Prostate gland (tissue), 2 donors: ENCODE results near the gene EVPLL. TPM values are rescaled to one million over a fixed set of nuclear protein-coding genes. Genes with fewer than 3 reads are reported as not detected.

Source experiments
- DNase-seq: peaks from one replicate; pipeline ENCODE4 v3.0.0-alpha.2; 2019; ENCODE audit warnings: low spot score
- H3K27ac ChIP-seq, 2 donors: fragments of 200-600 bp; sonication (generic); 2 replicates each; pipeline ENCODE4 v1.5.1; 2017 to 2019
- H3K27me3 ChIP-seq: fragments of 200-600 bp; sonication (generic); replicated peaks from 2 replicates; pipeline ENCODE4 v1.5.1; 2019; ENCODE audit not compliant: insufficient read depth
- H3K36me3 ChIP-seq, 2 donors: fragments of 200-600 bp; sonication (generic); 1 replicate in 1 of 2; 2 replicates in 1 of 2; pipeline versions ENCODE4 v1.5.1 to v1.8.1; 2017 to 2019
- H3K4me1 ChIP-seq: fragments of 200-600 bp; sonication (generic); replicated peaks from 2 replicates; pipeline ENCODE4 v1.5.1; 2019
- H3K4me3 ChIP-seq, 2 donors: fragments of 200-600 bp; sonication (generic); 2 replicates each; pipeline ENCODE4 v1.5.1; 2017 to 2019
- H3K9me3 ChIP-seq: fragments of 200-600 bp; sonication (generic); 2 replicates; pipeline ENCODE4 v1.5.1; 2017
- POLR2A ChIP-seq: fragments of 450-650 bp; IDR thresholded peaks from one replicate; pipeline ENCODE4 v1.6.1; 2016; ENCODE audit warnings: antibody characterized with exemption, mild to moderate bottlenecking
- POLR2AphosphoS5 ChIP-seq: sonication (generic); formaldehyde crosslinking; IDR thresholded peaks from one replicate; pipeline ENCODE4 v1.6.1; 2017; ENCODE audit warnings: antibody characterized with exemption
- WGBS: methylation state at CpG from one replicate; pipeline ENCODE4 v1.1.5; 2018; 5-methylcytosine and 5-hydroxymethylcytosine counted together
- intact Hi-C: fragments of 100-400 bp; cut with DNase I; formaldehyde crosslinking; loops from one replicate; pipeline ENCODE4 v1.14.2; 2022
- total RNA-seq, 2 donors: library from RNA; depleted of rRNA; stranded (reverse); fragments of >200 nt; gene quantifications; one replicate each; pipeline ENCODE4 v1.1.0, GENCODE V29; 2016
- TF ChIP-seq, protein P1 (sequence below), 4 experiments: fragments of 200-600 bp in 2 of 4; fragments of 450-650 bp in 2 of 4; sonication (generic) in 2 of 4; IDR thresholded peaks; 1 replicate in 3 of 4; 2 replicates in 1 of 4; pipeline ENCODE4 v1.5.1; 2016 to 2019; ENCODE audit warnings: antibody characterized with exemption in 4 of 4, mild to moderate bottlenecking in 2 of 4, moderate library complexity in 2 of 4

EVPLL gene
- total RNA-seq, 2 donors from 2014 or later, result 1.6 to 1.7 TPM

DNA sequence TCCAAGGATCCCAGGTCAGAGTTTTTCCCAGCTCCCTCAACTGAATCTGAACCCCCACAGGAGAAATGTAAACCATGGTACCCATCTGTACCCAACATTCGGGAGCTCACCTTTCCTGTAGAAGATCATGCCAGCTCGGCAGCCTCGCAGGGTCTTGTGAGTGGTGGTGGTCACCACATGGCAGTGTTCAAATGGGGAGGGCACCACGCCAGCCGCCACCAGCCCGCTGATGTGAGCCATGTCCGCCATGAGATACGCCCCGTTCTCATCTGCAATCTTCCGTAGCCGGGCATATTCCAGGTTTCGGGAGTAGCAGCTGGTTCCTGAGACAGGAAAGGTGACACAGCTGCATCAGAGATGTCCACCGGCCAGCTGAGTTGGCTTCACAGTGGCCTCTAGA is 37.6 kb upstream of the EVPLL start:
- WGBS, result 97% methylated on average over 13 of the region's 13 CpGs
- Histone ChIP-seq H3K27me3 (no peaks in the 10 kb centered on the region), H3K4me1 (no peaks in the 10 kb centered on the region), H3K4me3 (no peak overlapping the region), H3K36me3 (peaks cover 0 to 5% of the 10 kb centered on the region in 2 donors), H3K27ac (no peak overlapping the region), H3K9me3 (no peaks in the 10 kb centered on the region)
- TF ChIP-seq, protein P1, sequence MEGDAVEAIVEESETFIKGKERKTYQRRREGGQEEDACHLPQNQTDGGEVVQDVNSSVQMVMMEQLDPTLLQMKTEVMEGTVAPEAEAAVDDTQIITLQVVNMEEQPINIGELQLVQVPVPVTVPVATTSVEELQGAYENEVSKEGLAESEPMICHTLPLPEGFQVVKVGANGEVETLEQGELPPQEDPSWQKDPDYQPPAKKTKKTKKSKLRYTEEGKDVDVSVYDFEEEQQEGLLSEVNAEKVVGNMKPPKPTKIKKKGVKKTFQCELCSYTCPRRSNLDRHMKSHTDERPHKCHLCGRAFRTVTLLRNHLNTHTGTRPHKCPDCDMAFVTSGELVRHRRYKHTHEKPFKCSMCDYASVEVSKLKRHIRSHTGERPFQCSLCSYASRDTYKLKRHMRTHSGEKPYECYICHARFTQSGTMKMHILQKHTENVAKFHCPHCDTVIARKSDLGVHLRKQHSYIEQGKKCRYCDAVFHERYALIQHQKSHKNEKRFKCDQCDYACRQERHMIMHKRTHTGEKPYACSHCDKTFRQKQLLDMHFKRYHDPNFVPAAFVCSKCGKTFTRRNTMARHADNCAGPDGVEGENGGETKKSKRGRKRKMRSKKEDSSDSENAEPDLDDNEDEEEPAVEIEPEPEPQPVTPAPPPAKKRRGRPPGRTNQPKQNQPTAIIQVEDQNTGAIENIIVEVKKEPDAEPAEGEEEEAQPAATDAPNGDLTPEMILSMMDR (IDR thresholded peaks at IDR 0.05), result no peak
- TF ChIP-seq POLR2AphosphoS5, result no peak
- no peak for TF ChIP-seq POLR2A
- DNase-seq, result no peak
- intact Hi-C loops, result no loop called here

GRCh38 chr17:18344021-18344420 is 33.6 kb upstream of the EVPLL start:
- H3K4me1 ChIP-seq, result no peaks in the 10 kb centered on the region
- no peak overlapping the region for H3K27ac ChIP-seq
- no peaks in the 10 kb centered on the region for H3K9me3 ChIP-seq
- H3K4me3 ChIP-seq, result no peak overlapping the region
- WGBS, result 84% methylated on average over 5 of the region's 5 CpGs
- no peaks in the 10 kb centered on the region for H3K27me3 ChIP-seq
- no peak for DNase-seq
- peaks cover 5 to 11% of the 10 kb centered on the region in 2 donors for H3K36me3 ChIP-seq
- TF ChIP-seq POLR2A, result no peak
- TF ChIP-seq, protein P1 (IDR thresholded peaks at IDR 0.05), result no peak
- TF ChIP-seq POLR2AphosphoS5, result no peak
- intact Hi-C loops, result no loop called here

DNA sequence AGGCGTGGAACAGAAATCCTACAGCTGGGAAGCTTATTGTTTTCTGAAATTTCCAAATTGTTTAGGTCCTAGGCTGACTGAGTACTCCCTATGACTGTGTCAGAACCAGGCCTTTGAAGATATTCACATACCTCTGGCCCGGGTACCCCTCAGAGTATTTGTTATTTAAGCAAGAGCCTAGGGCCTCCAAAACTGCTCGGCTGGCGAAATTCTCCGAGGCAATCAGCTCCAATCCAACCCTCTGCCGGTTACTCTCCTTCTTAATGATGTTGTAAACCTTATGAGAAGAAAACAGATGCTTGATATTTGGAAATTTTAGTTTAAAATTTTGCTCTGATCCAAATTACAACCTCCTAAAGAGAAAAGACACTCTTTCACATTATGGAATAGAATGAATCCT is 24.0 kb upstream of the EVPLL start:
- 93% methylated on average over 6 of the region's 6 CpGs for WGBS
- H3K9me3 ChIP-seq, result no peaks in the 10 kb centered on the region

GRCh38 chr17:18356624-18357023 is 21.0 kb upstream of the EVPLL start:
- no peaks in the 10 kb centered on the region for H3K27me3 ChIP-seq
- no peak overlapping the region for H3K4me3 ChIP-seq
- intact Hi-C loops, result no loop called here
- no peaks in the 10 kb centered on the region for H3K9me3 ChIP-seq
- no peak for TF ChIP-seq POLR2AphosphoS5
- H3K27ac ChIP-seq, result no peak overlapping the region
- H3K36me3 ChIP-seq, result no peaks in the 10 kb centered on the region
- WGBS, result 84% methylated on average over 10 of the region's 10 CpGs
- no peak for DNase-seq
- H3K4me1 ChIP-seq, result no peaks in the 10 kb centered on the region

More for the DNA sequence above, 24.0 kb upstream of the EVPLL start:
- no peaks in the 10 kb centered on the region for H3K36me3 ChIP-seq
- H3K27ac ChIP-seq, result no peak overlapping the region
- H3K27me3 ChIP-seq, result no peaks in the 10 kb centered on the region
- no peaks in the 10 kb centered on the region for H3K4me1 ChIP-seq
- intact Hi-C loops, result no loop called here
- DNase-seq, result no peak
- H3K4me3 ChIP-seq, result no peak overlapping the region
- TF ChIP-seq, protein P1 (IDR thresholded peaks at IDR 0.05), result no peak
- TF ChIP-seq POLR2AphosphoS5 (no peak), POLR2A (no peak)

DNA sequence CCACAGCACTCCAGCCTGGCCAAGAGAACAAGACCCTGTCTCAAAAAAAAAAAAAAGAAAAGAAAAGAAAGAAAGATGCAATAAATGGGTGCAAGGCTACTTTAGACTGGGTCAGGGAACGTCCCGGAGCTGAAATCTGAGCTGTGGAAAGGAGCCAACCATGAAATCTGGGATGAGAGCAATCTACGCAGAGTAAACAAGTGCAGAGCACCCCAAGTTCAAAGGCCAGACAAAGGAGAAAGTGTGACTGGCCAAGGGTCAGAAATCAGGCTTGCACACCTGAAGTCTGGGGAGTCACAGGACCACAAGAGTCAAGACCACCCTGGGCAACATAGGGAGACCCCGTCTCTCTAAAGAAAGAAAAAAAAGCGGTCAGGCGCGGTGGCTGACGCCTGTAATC is 17.1 kb upstream of the EVPLL start:
- WGBS, result 87% methylated on average over 8 of the region's 8 CpGs
- DNase-seq, result no peak
- Histone ChIP-seq H3K36me3 (no peaks in the 10 kb centered on the region), H3K27me3 (no peaks in the 10 kb centered on the region), H3K4me3 (no peak overlapping the region), H3K9me3 (no peaks in the 10 kb centered on the region), H3K27ac (no peak overlapping the region), H3K4me1 (no peaks in the 10 kb centered on the region)
- TF ChIP-seq, protein P1 (IDR thresholded peaks at IDR 0.05), result no peak
- TF ChIP-seq POLR2AphosphoS5 (no peak), POLR2A (no peak)
- intact Hi-C loops, result no loop called here
